Neuron (in vitro differentiated cells): Measurements from ENCODE around the gene ENKD1.

Experiments used
- H2AFZ ChIP-seq: one replicate; pipeline ENCODE4 v1.6.1; 2013; ENCODE audit warnings: low read depth, mild to moderate bottlenecking, inconsistent platforms, low read length, moderate library complexity
- H3K27me3 ChIP-seq: one replicate; pipeline ENCODE4 v1.6.1; 2013; ENCODE audit warnings: low read length; ENCODE audit not compliant: insufficient read depth
- H3K36me3 ChIP-seq: one replicate; pipeline ENCODE4 v1.6.1; 2013; ENCODE audit warnings: low read length; ENCODE audit not compliant: insufficient read depth
- H3K4me1 ChIP-seq: one replicate; pipeline ENCODE4 v1.6.1; 2013; ENCODE audit warnings: low read length; ENCODE audit not compliant: insufficient read depth
- H3K4me3 ChIP-seq: 2 replicates; pipeline ENCODE4 v1.5.1; 2013; ENCODE audit warnings: mild to moderate bottlenecking, low read length, moderate library complexity
- H3K9me3 ChIP-seq: one replicate; pipeline ENCODE4 v1.6.1; 2013; ENCODE audit warnings: low read length

ENKD1 gene

GRCh38 chr16:67666559-67667452 is at the start of gene ENKD1, which contains the start of gene C16orf86:
Gene ENKD1, minus strand, starts transcription at chr16:67666750. Its CDS starts 308 bp downstream, at chr16:67666442.
Gene C16orf86, plus strand, starts transcription at chr16:67666814. Its CDS starts 157 bp downstream, at chr16:67666971.
- Histone ChIP-seq H3K27me3 (no peaks in the 10 kb centered on the region), H3K36me3 (peaks cover 22% of the 10 kb centered on the region), H3K9me3 (no peaks in the 10 kb centered on the region), H3K4me3 (peak within 1 kb of the TSS; percentile 56), H2AFZ (peak within 1 kb of the TSS; percentile 27), H3K4me1 (peaks cover 19% of the 10 kb centered on the region)

GRCh38 chr16:67716097-67716496 is 49.5 kb upstream of the ENKD1 start:
- Histone ChIP-seq H3K4me3 (no peak overlapping the region), H3K9me3 (peaks cover 3% of the 10 kb centered on the region), H2AFZ (no peak overlapping the region), H3K27me3 (no peaks in the 10 kb centered on the region), H3K36me3 (peaks cover 5% of the 10 kb centered on the region), H3K4me1 (peaks cover 16% of the 10 kb centered on the region)

DNA sequence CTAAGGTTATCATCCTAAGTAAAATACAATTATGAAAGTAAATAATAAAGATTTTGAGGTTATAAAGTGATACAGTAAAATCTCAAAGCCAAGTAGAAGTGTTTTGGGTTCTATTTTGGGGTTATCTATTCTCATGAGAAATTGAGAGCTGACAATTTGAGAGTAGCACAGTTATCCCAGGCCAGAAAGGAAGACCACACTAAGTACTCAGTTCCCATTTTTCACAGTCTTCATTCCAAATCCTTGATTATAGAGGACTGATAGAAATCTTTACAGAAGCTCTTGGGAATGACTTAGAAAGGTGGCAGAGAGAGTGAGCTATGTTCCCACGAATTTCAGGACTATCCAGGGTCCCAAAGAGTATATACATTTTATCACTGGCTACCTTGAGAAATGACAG is 48.0 kb upstream of the ENKD1 start:
- H3K9me3 ChIP-seq, result peaks cover 3% of the 10 kb centered on the region
- no peaks in the 10 kb centered on the region for H3K27me3 ChIP-seq
- H2AFZ ChIP-seq, result no peak overlapping the region
- H3K4me3 ChIP-seq, result no peak overlapping the region
- peaks cover 5% of the 10 kb centered on the region for H3K36me3 ChIP-seq
- H3K4me1 ChIP-seq, result peaks cover 10% of the 10 kb centered on the region

DNA sequence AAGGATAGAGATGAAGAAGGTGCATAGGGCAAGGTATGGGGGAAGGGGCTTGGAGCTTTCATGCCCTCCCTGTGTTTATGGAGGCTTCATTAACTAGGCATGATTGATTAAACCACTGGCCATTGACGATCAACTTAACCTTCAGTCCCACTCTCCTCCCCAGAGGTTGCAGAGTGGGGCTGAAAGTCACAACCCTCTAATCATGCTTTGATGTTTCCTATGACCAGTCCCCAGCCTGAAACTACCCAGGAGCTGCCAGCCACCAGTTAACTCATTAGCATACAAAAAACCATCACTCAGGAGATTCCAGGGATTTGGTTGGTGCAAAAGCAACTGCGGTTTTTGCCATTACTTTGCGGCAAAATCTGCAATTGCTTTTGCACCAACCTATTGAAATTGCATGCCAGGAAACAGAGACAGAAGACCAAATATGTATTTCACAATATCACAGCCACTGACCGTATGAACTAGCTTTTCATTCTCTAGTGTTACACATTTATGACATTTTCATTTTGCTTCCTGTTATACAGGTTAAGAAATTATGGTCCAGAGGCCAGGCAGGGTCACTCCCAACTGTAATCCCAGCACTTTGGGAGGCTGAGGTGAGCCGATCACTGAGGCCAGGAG is 47.2 kb upstream of the ENKD1 start:
- no peaks in the 10 kb centered on the region for H3K27me3 ChIP-seq
- H3K36me3 ChIP-seq, result peaks cover 5% of the 10 kb centered on the region
- H2AFZ ChIP-seq, result no peak overlapping the region
- H3K4me1 ChIP-seq, result peaks cover 10% of the 10 kb centered on the region
- H3K4me3 ChIP-seq, result no peak overlapping the region
- H3K9me3 ChIP-seq, result peaks cover 3% of the 10 kb centered on the region

DNA sequence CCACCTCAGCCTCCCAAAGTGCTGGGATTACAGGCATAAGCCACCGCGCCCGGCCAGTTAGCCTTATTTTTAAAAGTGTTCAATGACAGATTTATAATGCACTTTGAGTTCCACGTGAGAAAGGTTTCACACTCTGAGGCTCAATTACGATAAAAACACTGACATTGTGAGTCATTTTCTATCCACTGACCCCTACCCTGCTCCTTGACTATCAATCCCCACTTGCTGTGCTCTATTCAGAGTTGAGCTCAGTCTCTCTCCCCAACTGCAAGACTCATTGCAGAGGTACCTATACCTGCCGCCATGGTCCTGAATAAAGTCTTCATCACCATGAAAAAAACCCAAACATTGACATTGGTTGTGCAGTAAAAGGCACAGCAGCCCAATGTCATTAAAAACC is 44.1 kb upstream of the ENKD1 start:
- Histone ChIP-seq H3K27me3 (no peaks in the 10 kb centered on the region), H3K4me3 (no peak overlapping the region), H2AFZ (no peak overlapping the region), H3K4me1 (no peaks in the 10 kb centered on the region), H3K9me3 (peaks cover 3% of the 10 kb centered on the region), H3K36me3 (peaks cover 3% of the 10 kb centered on the region)

GRCh38 chr16:67709050-67709449 is 42.5 kb upstream of the ENKD1 start:
- no peak overlapping the region for H2AFZ ChIP-seq
- no peaks in the 10 kb centered on the region for H3K4me1 ChIP-seq
- H3K36me3 ChIP-seq, result peaks cover 7% of the 10 kb centered on the region
- peaks cover 3% of the 10 kb centered on the region for H3K9me3 ChIP-seq
- no peak overlapping the region for H3K4me3 ChIP-seq
- H3K27me3 ChIP-seq, result no peaks in the 10 kb centered on the region

DNA sequence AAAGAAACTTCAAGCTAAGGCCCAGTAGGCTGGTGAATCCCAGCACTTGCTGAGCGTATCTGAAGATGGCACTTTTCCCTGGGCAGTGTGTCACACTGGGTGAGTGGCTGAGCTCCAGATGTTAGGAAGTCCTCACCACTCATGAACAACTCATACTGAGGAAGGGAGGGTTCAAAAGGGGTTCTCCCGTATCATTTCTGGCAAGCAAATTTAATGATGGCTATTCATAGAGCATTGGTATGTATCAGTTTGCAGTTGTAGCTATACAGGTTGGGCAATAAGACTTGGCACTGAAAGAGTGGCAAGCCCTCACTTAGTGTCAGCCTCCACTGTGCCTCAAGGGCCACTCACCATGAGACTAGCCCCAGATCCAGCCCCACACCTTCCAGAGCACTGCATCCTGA is 41.8 kb upstream of the ENKD1 start:
- Histone ChIP-seq H3K27me3 (no peaks in the 10 kb centered on the region), H3K4me3 (no peak overlapping the region), H2AFZ (no peak overlapping the region), H3K9me3 (peaks cover 3% of the 10 kb centered on the region), H3K36me3 (peaks cover 7% of the 10 kb centered on the region), H3K4me1 (no peaks in the 10 kb centered on the region)

DNA sequence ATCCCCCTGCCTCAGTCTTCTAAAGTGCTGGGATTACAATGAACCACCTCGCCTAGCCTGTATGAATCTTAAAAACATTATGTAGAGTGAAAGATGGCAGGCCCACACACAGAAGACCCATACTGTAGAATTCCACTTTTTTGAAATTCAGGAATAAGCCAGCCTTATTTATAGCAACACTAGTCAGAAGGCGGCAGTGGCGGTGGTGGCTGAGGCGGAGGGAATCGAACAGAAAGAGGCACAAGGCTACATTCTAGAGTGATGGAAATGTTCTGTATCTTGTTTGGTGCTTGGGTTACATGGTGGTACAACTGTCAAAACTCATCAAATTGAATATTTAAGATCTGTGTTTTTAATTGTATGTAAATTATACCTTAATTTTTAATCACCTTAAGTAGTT is 41.2 kb upstream of the ENKD1 start:
- H3K4me1 ChIP-seq, result no peaks in the 10 kb centered on the region
- no peaks in the 10 kb centered on the region for H3K27me3 ChIP-seq
- no peak overlapping the region for H3K4me3 ChIP-seq
- H3K36me3 ChIP-seq, result peaks cover 4% of the 10 kb centered on the region
- H2AFZ ChIP-seq, result no peak overlapping the region
- peaks cover 3% of the 10 kb centered on the region for H3K9me3 ChIP-seq

DNA sequence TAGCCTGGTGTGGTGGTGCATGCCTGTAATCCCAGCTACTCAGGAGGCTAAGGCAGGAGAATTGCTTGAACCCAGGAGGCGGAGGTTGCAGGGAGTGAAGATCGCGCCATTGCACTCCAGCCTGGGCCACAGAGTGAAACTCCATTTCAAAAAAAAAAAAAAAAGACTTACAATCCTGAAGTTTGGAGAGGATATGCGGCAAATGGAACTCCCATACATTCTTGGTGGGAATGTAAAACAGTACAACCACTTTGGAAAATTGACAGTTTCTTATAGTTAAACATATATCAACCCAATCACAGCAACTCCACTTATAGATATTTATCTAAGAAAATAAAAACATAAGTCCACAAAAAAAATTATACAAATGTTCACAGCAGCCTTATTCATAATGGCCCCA is 40.7 kb upstream of the ENKD1 start:
- peaks cover 4% of the 10 kb centered on the region for H3K36me3 ChIP-seq
- peaks cover 3% of the 10 kb centered on the region for H3K9me3 ChIP-seq
- no peak overlapping the region for H3K4me3 ChIP-seq
- H3K27me3 ChIP-seq, result no peaks in the 10 kb centered on the region
- H3K4me1 ChIP-seq, result no peaks in the 10 kb centered on the region
- H2AFZ ChIP-seq, result no peak overlapping the region

DNA sequence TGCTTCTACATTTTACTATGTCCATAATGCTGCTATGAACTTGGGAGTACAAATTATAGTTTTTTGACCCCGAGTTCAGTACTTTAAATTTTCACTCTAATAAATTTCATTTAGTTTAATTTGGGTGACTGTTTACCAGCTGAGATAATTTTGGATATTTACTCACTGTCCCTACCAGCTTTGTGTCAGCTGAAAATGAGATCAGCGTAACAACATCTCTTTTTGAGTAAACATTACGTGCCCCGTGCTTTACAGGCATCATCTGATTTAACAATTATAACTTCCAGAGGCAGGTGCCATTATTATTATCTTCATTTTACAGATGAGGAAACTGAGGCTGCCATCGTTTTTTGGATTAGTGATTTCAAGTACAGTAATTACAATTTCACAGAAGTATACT is 37.6 kb upstream of the ENKD1 start:
- no peak overlapping the region for H3K4me3 ChIP-seq
- H3K9me3 ChIP-seq, result peaks cover 6% of the 10 kb centered on the region
- H2AFZ ChIP-seq, result no peak overlapping the region
- peaks cover 6% of the 10 kb centered on the region for H3K4me1 ChIP-seq
- peaks cover 7% of the 10 kb centered on the region for H3K36me3 ChIP-seq
- H3K27me3 ChIP-seq, result no peaks in the 10 kb centered on the region

DNA sequence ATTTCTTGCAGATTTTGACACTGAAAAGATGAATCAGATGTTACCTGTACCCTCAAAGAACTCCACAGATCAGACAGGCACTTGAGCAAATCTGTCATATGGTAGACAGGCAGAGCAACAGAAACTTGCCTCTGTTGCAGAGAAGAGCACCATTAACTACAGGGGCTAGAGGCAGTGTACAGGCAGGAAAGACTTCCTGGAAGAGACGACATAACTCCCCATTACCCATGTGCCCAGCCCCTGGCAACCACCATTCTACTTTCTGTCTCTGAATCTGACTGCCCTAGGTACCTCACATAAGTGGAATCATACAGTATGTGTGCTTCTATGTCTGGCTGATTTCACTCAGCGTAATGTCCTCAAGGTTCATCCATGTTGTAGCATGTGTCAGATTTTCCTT is 37.1 kb upstream of the ENKD1 start:
- H3K36me3 ChIP-seq, result peaks cover 8% of the 10 kb centered on the region
- H3K9me3 ChIP-seq, result peaks cover 6% of the 10 kb centered on the region
- peaks cover 6% of the 10 kb centered on the region for H3K4me1 ChIP-seq
- no peak overlapping the region for H2AFZ ChIP-seq
- H3K4me3 ChIP-seq, result no peak overlapping the region
- no peaks in the 10 kb centered on the region for H3K27me3 ChIP-seq

DNA sequence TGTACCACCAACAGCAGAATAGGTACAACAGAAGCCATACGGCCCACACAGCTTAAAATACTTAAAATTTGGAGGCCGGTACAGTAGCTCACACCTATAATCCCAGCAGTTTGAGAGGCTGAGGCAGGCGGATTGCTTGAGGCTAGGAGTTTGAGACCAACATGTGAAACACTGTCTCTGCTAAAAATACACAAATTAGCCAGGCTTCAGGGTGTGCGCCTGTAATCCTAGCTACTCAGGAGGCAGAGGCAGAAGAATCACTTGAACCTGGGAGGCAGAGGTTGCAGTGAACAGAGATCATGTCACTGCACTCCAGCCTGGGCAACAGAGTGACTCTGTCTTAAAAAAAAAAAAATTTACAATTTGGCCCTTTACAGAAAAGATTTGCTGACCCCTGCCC is 35.6 kb upstream of the ENKD1 start:
- Histone ChIP-seq H3K36me3 (peaks cover 13% of the 10 kb centered on the region), H3K4me1 (peaks cover 6% of the 10 kb centered on the region), H2AFZ (no peak overlapping the region), H3K27me3 (no peaks in the 10 kb centered on the region), H3K4me3 (no peak overlapping the region), H3K9me3 (peaks cover 10% of the 10 kb centered on the region)

DNA sequence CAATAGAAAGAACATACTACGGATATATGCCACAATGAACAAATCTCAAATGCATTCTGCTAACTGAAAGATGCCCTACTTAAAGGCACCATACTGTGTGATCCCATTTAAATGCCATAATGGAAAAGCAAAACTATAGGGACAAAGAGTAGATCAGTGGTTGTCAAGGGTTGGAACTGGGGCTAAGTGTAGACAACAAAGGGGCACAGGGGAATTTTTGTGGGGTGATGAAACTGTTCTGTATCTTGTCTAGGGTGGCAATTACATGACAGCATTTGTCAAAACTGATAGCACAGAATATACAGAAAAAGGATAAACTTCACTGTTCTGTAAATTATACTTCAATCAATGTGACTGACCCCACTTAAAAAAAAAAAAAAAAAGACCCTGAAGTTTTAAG is 34.9 kb upstream of the ENKD1 start:
- no peak overlapping the region for H3K4me3 ChIP-seq
- H3K9me3 ChIP-seq, result peaks cover 10% of the 10 kb centered on the region
- no peak overlapping the region for H2AFZ ChIP-seq
- H3K4me1 ChIP-seq, result peaks cover 6% of the 10 kb centered on the region
- H3K27me3 ChIP-seq, result no peaks in the 10 kb centered on the region
- peaks cover 13% of the 10 kb centered on the region for H3K36me3 ChIP-seq
